HFFc6 (cell line): ENCODE measurements around the gene EEF1AKMT1. TPM values are rescaled to one million over a fixed set of nuclear protein-coding genes. Genes with fewer than 3 reads are reported as not detected.

Source experiments
- DNase-seq: peaks from one replicate; pipeline ENCODE4 v3.0.0-alpha.2; 2018
- H3K27ac Mint-ChIP-seq: 2 replicates; pipeline ENCODE4 v1.8.0; 2020; ENCODE audit warnings: mild to moderate bottlenecking, mixed read lengths
- H3K27me3 Mint-ChIP-seq: 2 replicates; pipeline ENCODE4 v1.8.0; 2021; ENCODE audit warnings: mild to moderate bottlenecking, moderate library complexity, mixed read lengths; ENCODE audit not compliant: insufficient read depth
- H3K36me3 Mint-ChIP-seq: 2 replicates; pipeline ENCODE4 v1.8.0; 2021; ENCODE audit warnings: low read depth, mixed read lengths
- H3K4me1 Mint-ChIP-seq: 2 replicates; pipeline ENCODE4 v1.8.0; 2020; ENCODE audit warnings: low read depth, mixed read lengths
- H3K4me3 Mint-ChIP-seq: 2 replicates; pipeline ENCODE4 v1.8.0; 2020; ENCODE audit warnings: mild to moderate bottlenecking, moderate library complexity, mixed read lengths
- H3K9me3 Mint-ChIP-seq: 2 replicates; pipeline ENCODE4 v1.8.0; 2020; ENCODE audit warnings: mild to moderate bottlenecking, mixed read lengths
- total RNA-seq, 6 experiments: library from RNA; stranded (reverse); fragmentation: NEBNext Ultra II Directional; extraction: Animal tissue kit (Norgen Biotek cat#: 25700); gene quantifications; 2 replicates in 1 of 6; 3 replicates in 5 of 6; pipeline ENCODE4 v1.2.3, GENCODE V29; 2021
- TF ChIP-seq, protein P1 (sequence below): fragments of 200-600 bp; sonication (generic); IDR thresholded peaks from 2 replicates; pipeline ENCODE4 v1.5.0; 2021; ENCODE audit warnings: antibody characterized with exemption, mild to moderate bottlenecking

EEF1AKMT1 gene
- total RNA-seq, 6 experiments from 2014 or later: 10.7 to 17.1 (median 13.0) TPM

DNA sequence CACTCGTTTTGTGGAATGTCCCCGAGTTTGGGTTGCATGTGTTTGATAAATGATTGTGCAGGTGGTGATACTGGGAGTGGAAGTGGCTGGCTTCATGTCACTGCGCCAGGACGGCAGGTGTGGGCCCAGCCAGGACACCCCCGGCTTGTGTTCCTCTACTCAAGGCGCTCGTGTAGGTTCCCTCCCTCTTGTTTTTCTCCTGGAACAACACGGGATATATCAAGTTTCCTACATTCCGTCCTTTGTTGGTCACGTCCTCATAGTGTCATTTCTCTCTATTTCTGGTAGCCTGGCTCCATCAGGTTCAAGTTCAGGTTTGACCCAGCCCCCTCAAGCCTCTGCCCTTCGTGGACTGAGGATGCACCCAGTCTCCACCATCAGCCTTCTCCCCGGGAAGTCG lies 54.0 kb downstream of the EEF1AKMT1 start:
- H3K9me3 Mint-ChIP-seq: no peaks in the 10 kb centered on the region
- peaks cover 6% of the 10 kb centered on the region for H3K27me3 Mint-ChIP-seq
- H3K36me3 Mint-ChIP-seq: no peaks in the 10 kb centered on the region
- no peak overlapping the region for H3K4me3 Mint-ChIP-seq
- DNase-seq: no peak
- H3K27ac Mint-ChIP-seq: no peak overlapping the region
- H3K4me1 Mint-ChIP-seq: peaks cover 20% of the 10 kb centered on the region
- TF ChIP-seq, protein P1, sequence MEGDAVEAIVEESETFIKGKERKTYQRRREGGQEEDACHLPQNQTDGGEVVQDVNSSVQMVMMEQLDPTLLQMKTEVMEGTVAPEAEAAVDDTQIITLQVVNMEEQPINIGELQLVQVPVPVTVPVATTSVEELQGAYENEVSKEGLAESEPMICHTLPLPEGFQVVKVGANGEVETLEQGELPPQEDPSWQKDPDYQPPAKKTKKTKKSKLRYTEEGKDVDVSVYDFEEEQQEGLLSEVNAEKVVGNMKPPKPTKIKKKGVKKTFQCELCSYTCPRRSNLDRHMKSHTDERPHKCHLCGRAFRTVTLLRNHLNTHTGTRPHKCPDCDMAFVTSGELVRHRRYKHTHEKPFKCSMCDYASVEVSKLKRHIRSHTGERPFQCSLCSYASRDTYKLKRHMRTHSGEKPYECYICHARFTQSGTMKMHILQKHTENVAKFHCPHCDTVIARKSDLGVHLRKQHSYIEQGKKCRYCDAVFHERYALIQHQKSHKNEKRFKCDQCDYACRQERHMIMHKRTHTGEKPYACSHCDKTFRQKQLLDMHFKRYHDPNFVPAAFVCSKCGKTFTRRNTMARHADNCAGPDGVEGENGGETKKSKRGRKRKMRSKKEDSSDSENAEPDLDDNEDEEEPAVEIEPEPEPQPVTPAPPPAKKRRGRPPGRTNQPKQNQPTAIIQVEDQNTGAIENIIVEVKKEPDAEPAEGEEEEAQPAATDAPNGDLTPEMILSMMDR: no peak

DNA sequence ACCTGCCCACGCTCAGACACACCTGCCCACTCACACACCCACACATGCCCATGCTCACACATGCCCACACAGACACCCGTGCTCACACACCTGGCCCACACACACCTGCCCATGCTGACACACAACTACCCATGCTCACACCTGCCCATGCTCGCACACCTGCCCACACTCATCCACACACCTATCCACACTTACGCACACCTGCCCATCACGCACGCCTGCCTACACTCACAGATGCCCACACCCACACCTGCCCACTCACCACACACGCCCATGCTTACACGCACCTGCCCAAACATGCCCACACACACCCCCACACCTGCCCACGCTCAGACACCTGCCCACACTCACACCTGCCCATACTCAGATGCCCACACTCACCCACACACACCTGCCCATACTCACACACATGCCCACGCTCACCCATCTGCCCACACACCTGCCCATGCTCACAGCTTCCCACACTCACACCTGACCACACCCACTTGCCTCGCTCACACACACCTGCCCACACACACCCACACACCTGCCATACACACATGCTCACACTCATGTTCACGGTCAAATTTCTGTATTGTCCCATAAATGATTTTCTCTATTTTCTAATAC lies 54.7 kb downstream of the EEF1AKMT1 start:
- peaks cover 6% of the 10 kb centered on the region for H3K27me3 Mint-ChIP-seq
- no peak overlapping the region for H3K4me3 Mint-ChIP-seq
- H3K4me1 Mint-ChIP-seq: peaks cover 27% of the 10 kb centered on the region
- no peak for DNase-seq
- no peaks in the 10 kb centered on the region for H3K9me3 Mint-ChIP-seq
- H3K36me3 Mint-ChIP-seq: no peaks in the 10 kb centered on the region
- TF ChIP-seq, protein P1: no peak
- H3K27ac Mint-ChIP-seq: no peak overlapping the region

DNA sequence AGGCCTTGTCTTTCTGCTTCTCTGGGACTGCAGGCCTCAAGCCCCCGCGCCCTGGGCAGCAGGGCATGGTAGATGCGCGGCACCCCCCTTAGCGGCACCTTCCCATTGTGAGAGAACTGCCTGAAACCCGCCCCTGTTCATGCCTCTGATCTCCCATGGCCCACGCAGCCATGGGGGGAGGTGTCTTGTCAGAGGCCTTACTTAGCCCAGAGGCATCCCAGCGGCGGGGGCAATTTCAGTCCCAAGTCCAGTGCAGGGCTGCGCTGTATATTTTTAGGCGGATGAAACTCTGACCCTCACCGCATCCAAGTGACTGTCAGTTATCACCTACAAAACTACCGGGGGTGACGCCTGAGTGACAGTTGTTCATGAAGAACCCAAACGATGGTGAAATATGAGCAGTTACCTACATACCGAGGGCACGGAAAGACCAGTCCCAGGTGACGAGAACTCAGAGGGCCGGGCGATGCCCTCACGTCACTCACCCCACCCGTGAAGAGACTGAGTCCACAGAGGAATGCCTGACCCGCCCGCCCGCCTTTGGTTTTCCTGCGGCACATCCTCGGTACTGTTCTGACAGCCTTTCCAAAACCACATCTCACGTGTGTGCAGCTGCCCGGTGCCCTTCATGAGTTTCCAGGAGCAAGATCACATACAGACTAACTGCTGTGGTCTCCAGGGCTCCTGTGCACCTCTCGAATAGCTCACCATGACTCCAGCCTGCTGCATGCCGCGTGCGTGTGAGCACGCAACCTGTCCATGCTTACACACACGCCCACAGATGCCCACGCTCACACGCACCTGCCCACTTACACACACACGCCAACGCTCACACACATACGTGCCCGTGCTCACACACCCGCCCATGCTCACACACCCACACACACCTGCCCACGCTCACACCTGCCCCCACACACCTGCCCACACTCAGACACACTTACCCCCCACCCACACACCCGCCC lies 55.9 kb downstream of the EEF1AKMT1 start:
- DNase-seq: no peak
- H3K27ac Mint-ChIP-seq: no peak overlapping the region
- peaks cover 6% of the 10 kb centered on the region for H3K27me3 Mint-ChIP-seq
- H3K36me3 Mint-ChIP-seq: no peaks in the 10 kb centered on the region
- no peak overlapping the region for H3K4me3 Mint-ChIP-seq
- no peaks in the 10 kb centered on the region for H3K9me3 Mint-ChIP-seq
- peaks cover 37% of the 10 kb centered on the region for H3K4me1 Mint-ChIP-seq
- TF ChIP-seq, protein P1: no peak

DNA sequence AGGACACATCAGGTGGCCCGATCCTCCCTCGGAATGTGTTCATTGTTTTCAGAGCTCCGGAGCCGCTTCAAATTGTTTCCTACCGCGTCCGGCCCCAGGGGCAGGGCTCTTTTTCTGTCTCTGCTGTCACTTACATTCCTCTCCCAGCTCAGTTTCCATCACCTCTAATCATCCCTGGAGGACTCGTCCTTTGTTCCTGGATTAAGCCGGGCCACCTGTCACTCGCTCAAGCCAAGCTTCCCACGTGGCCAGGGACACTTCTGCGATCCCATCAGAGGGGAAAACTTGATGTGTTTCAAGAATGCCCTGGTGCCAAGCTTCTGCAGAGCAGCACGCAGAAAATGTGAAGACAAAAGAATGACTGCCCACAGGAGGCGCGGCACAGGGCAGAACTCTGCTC lies 56.8 kb downstream of the EEF1AKMT1 start:
- no peaks in the 10 kb centered on the region for H3K9me3 Mint-ChIP-seq
- H3K4me1 Mint-ChIP-seq: peaks cover 35% of the 10 kb centered on the region
- no peaks in the 10 kb centered on the region for H3K36me3 Mint-ChIP-seq
- TF ChIP-seq, protein P1: no peak
- DNase-seq: no peak
- no peak overlapping the region for H3K4me3 Mint-ChIP-seq
- no peak overlapping the region for H3K27ac Mint-ChIP-seq
- H3K27me3 Mint-ChIP-seq: peaks cover 1% of the 10 kb centered on the region

DNA sequence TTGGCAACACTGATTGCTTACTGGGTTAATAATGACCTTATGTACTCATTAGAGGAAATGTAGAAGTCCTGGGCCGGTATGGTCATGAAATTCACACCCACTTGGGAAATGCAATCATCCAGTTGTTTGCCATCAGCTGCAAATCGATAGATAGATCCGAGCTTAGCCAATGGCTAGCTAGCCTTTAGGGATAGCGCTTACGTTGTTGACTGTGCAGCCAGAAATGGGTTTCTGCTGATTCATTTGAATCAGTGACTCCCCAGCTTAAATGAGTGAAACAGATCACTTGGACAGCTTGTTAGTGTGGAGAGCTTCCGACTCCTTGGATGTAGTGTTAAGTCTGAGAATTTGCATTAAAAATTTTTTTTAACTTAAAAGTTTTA lies 58.4 kb downstream of the EEF1AKMT1 start:
- Mint-ChIP-seq H3K4me3 (no peak overlapping the region; the same call in 1 of the 2 replicates), H3K4me1 (peaks cover 40% of the 10 kb centered on the region)

More for the DNA sequence above, 58.4 kb downstream of the EEF1AKMT1 start:
- Mint-ChIP-seq H3K36me3 (no peaks in the 10 kb centered on the region), H3K9me3 (no peaks in the 10 kb centered on the region), H3K27ac (no peak overlapping the region), H3K27me3 (peaks cover 1% of the 10 kb centered on the region)
- TF ChIP-seq, protein P1: no peak
- no peak for DNase-seq
